Activated CD4-positive, alpha-beta memory T cell treated with anti-CD3 and anti-CD28 coated beads, Interleukin-2, amount 10 ng/mL, durations not matched to agents 7 days and 5 days (primary cell): ENCODE measurements around the gene NEU4. TPM values are rescaled to one million over a fixed set of nuclear protein-coding genes. Genes with fewer than 3 reads are reported as not detected.
"Not testable (repeated sequence)": the region's sequence is repeated elsewhere in the genome, so short reads cannot be mapped to it uniquely, and the experiment has no call there.

ENCODE experiments used
- CTCF ChIA-PET: fragments of 350-600 bp; sonication (Branson Sonifier 250); formaldehyde crosslinking; loops from one replicate; lab custom pipeline; 2021; ENCODE audit warnings: antibody characterized with exemption, inconsistent platforms; lab: Charles Lee
- POLR2A ChIA-PET: fragments of 350-600 bp; sonication (Branson Sonifier 250); formaldehyde crosslinking; loops from one replicate; lab custom pipeline; 2021; ENCODE audit warnings: antibody characterized with exemption; lab: Charles Lee
- DNase-seq: peaks from one replicate; pipeline ENCODE4 v3.0.0-alpha.2; 2020
- H3K27ac Mint-ChIP-seq: one replicate; pipeline ENCODE4 v1.8.0; 2021; ENCODE audit warnings: mild to moderate bottlenecking, mixed read lengths
- H3K27me3 Mint-ChIP-seq: one replicate; pipeline ENCODE4 v1.8.0; 2021; ENCODE audit warnings: mixed read lengths
- H3K36me3 Mint-ChIP-seq: one replicate; pipeline ENCODE4 v1.8.0; 2021; ENCODE audit warnings: low read depth, mixed read lengths
- H3K4me1 Mint-ChIP-seq: one replicate; pipeline ENCODE4 v1.8.0; 2021; ENCODE audit warnings: mixed read lengths
- H3K4me3 Mint-ChIP-seq: one replicate; pipeline ENCODE4 v1.8.0; 2021; ENCODE audit warnings: mild to moderate bottlenecking, mixed read lengths
- H3K9me3 Mint-ChIP-seq: one replicate; pipeline ENCODE4 v1.8.0; 2021; ENCODE audit warnings: mixed read lengths
- total RNA-seq, 2 experiments: library from RNA; stranded (reverse); gene quantifications; one replicate each; pipeline ENCODE4 v1.2.3, GENCODE V29; 2021

The NEU4 gene
- total RNA-seq, 2 experiments from 2014 or later = 0.38 to 0.43 TPM

DNA sequence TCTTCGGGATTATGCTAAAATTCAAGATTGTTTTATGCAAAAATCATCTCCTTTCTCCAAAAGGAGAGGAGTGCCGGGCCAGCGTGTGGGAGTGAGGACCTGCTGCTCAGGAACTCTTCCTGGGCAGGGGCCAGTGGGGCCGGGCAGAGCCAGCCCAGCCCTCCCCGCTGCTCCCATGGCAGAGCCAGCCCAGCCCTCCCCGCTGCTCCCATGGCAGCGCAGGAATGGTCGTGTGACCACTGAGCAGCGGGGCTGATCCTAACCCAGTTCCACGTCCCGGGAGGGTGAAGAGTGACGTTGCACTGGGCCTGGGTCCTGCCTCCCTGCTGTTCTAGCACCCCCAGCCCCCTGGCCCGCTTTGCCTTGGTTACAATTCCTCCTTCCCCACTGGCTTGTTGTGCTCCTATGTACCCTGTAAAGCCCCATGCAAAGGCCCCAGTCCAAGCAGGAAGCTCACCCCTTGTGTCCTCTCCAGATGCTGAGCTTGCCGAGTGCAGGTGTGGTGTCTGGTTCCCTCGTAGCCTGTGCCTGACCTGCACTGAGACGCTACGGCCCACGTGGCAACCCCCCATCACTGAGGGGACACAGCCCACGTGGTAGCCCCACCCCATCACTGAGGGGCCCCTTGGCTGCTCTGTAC, 11.4 kb upstream of the NEU4 start:
- CTCF ChIA-PET = no interaction called here
- Mint-ChIP-seq H3K9me3 (peaks cover 6% of the 10 kb centered on the region), H3K4me1 (no peaks in the 10 kb centered on the region), H3K27ac (no peak overlapping the region), H3K27me3 (peaks cover 3% of the 10 kb centered on the region), H3K4me3 (no peak overlapping the region), H3K36me3 (no peaks in the 10 kb centered on the region)
- POLR2A ChIA-PET = no interaction called here
- no peak for DNase-seq

DNA sequence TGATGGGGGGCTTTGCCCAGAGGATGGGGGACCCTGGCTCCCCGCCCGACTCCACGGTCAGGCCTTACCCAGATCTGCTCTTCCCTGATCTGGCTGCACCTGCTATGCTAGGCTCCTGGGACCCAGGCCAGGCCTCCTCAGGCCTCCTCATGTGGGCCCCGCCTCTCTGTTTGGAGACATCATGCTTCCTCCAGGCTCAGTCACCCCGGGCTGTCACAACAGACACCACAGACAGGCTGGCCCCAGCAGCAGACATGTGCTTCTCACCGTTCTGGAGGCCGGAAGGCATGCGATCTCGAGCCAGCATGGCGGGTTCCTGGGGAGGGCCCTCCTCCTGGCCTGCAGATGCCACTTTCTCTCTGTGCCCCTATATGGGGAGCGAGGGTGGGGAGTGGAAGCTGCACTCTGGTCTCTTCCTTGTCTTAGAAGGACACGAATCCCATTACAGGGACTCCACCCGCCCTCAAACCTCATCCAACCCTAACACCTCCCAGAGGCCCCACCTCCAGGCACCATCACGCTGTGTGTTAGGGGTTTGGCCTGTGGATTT, 10.8 kb upstream of the NEU4 start:
- no peak for DNase-seq
- Mint-ChIP-seq H3K4me1 (no peaks in the 10 kb centered on the region), H3K27ac (no peak overlapping the region), H3K27me3 (peaks cover 3% of the 10 kb centered on the region), H3K36me3 (no peaks in the 10 kb centered on the region), H3K4me3 (no peak overlapping the region), H3K9me3 (peaks cover 6% of the 10 kb centered on the region)
- ChIA-PET CTCF (no interaction called here), POLR2A (no interaction called here)

- DNase-seq = no peak
- no peaks in the 10 kb centered on the region for H3K36me3 Mint-ChIP-seq
- POLR2A ChIA-PET = no interaction called here
- CTCF ChIA-PET = no interaction called here
- no peak overlapping the region for H3K4me3 Mint-ChIP-seq
- no peaks in the 10 kb centered on the region for H3K9me3 Mint-ChIP-seq
- peaks cover 3% of the 10 kb centered on the region for H3K4me1 Mint-ChIP-seq
- peaks cover 3% of the 10 kb centered on the region for H3K27me3 Mint-ChIP-seq
- no peak overlapping the region for H3K27ac Mint-ChIP-seq
These were observed 10.1 kb upstream of the NEU4 start for GRCh38 chr2:241798631-241799521.

DNA sequence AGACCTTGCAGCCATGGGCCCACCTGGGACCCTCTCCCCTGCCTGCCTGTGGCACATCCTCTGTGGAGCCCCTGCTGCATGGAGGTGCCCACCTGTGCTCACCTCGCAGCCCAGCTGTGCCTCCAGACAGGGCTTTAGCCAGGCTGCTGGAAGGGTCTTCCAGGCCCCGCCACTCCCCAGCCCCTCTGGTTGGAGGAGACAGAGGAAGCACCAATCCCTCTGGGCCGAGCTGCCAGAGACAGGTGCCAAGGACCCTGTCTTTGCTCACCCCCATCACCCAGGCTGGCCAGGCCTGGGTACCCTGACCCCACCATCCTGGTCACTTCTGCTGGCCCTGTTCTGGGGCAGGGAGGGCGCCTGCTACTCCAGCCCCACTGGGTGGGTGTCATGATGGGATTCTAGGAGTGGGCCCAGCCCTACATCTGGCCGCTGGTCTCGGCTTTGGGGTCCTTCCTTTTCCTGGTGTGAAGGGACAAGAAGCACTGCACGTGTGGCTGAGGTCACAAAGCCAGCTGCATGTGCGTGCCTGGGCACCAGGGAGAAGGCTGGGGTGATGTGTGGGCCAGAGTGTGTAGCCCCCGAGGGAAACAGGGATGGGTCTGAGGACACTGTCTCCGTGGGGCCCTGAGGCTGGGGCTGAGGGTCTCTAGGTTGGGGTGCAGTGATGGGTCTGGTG, 9.3 kb upstream of the NEU4 start:
- Mint-ChIP-seq H3K4me1 (peaks cover 6% of the 10 kb centered on the region), H3K36me3 (no peaks in the 10 kb centered on the region), H3K27me3 (peaks cover 5% of the 10 kb centered on the region), H3K4me3 (no peak overlapping the region), H3K9me3 (no peaks in the 10 kb centered on the region), H3K27ac (no peak overlapping the region)
- peak; percentile 15 for DNase-seq
- CTCF ChIA-PET = no interaction called here
- POLR2A ChIA-PET = no interaction called here

- POLR2A ChIA-PET, CTCF ChIA-PET, H3K9me3 Mint-ChIP-seq, H3K4me3 Mint-ChIP-seq, H3K36me3 Mint-ChIP-seq, H3K27me3 Mint-ChIP-seq, H3K4me1 Mint-ChIP-seq, H3K27ac Mint-ChIP-seq, DNase-seq: not testable (repeated sequence)
These were observed 8.6 kb upstream of the NEU4 start for GRCh38 chr2:241800198-241800903.

DNA sequence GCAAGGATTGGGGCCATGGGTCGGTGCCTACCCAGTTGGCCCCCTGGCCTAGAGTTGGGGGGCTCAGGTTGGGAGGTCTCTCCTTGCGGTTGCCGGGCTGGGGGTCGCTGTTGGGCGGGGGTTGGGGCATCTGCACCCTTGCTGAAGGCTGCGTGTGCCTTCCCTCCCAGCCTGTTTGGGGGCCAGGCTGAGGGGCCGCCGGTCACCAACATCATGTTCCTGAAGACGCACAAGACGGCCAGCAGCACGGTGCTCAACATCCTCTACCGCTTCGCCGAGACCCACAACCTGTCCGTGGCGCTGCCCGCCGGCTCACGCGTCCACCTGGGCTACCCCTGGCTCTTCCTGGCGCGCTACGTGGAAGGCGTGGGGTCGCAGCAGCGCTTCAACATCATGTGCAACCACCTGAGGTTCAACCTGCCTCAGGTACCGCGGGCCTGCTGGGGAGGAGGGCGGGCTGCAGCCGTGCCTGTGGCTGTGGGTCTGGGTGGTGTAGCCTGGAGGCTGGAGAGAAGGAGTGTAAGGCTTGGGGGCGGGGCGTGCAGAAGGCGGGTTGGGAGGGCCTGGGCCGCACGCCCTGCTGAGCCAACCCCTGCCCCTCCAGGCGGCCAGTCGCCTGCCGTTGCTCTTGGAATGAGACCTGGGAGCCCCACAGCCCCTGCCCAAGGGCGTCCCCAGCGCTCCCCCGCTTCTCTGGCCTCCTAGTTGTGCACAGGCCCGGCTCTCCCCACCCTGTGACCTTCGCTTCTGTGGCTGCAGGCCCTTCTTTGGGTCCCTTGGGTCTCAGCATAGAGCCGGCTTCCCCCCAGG, 7.2 kb upstream of the NEU4 start:
- Mint-ChIP-seq H3K27ac (no peak overlapping the region), H3K4me1 (peaks cover 10% of the 10 kb centered on the region), H3K4me3 (no peak overlapping the region), H3K36me3 (no peaks in the 10 kb centered on the region), H3K27me3 (peaks cover 8% of the 10 kb centered on the region), H3K9me3 (no peaks in the 10 kb centered on the region)
- ChIA-PET POLR2A (no interaction called here), CTCF (no interaction called here)
- DNase-seq = no peak

- Mint-ChIP-seq H3K9me3 (no peaks in the 10 kb centered on the region), H3K27me3 (peaks cover 8% of the 10 kb centered on the region), H3K4me3 (no peak overlapping the region), H3K36me3 (no peaks in the 10 kb centered on the region), H3K4me1 (peaks cover 10% of the 10 kb centered on the region), H3K27ac (no peak overlapping the region)
- POLR2A ChIA-PET = interaction anchor here (1.0 kb wide), 1 partner anchor 66 kb away, joined by 3 read pairs; no protein-coding TSS in a partner anchor
- DNase-seq = no peak
- CTCF ChIA-PET = interaction anchor here (2.2 kb wide), 1 partner anchor 76 kb away, joined by 7 read pairs; no protein-coding TSS in a partner anchor
These were observed 6.3 kb upstream of the NEU4 start for GRCh38 chr2:241802421-241803318.

DNA sequence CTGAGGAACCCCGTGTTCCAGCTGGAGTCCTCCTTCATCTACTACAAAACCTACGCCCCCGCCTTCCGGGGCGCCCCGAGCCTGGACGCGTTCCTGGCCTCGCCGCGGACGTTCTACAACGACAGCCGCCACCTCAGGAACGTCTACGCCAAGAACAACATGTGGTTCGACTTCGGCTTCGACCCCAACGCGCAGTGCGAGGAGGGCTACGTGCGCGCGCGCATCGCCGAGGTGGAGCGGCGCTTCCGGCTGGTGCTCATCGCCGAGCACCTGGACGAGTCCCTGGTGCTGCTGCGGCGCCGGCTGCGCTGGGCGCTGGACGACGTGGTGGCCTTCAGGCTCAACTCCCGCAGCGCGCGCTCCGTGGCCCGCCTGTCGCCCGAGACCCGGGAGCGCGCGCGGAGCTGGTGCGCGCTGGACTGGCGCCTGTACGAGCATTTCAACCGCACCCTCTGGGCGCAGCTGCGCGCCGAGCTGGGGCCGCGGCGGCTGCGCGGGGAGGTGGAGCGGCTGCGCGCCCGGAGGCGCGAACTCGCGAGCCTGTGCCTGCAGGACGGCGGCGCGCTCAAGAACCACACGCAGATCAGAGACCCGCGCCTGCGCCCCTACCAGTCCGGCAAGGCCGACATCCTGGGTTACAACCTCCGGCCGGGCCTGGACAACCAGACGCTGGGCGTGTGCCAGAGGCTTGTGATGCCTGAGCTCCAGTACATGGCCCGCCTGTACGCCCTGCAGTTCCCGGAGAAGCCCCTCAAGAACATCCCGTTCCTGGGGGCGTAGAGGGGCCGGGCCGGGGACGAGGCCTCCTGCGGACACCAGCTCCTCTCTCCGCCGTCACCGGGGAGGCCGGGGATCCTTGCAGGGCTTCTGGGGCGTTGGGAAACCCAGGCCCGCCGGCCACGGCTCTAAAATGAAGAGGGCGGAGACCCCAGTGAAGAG, 5.3 kb upstream of the NEU4 start:
- peak; percentile 60 for DNase-seq
- Mint-ChIP-seq H3K4me1 (peaks cover 10% of the 10 kb centered on the region), H3K4me3 (peak overlapping the region; percentile 62), H3K9me3 (no peaks in the 10 kb centered on the region), H3K36me3 (no peaks in the 10 kb centered on the region), H3K27me3 (peaks cover 8% of the 10 kb centered on the region), H3K27ac (no peak overlapping the region)
- ChIA-PET POLR2A (interaction anchor here (1.0 to 1.9 kb wide), 5 partner anchors 19 to 65 kb away, joined by 3 to 9 read pairs (median 3); no protein-coding TSS in a partner anchor), CTCF (interaction anchor here (0.9 to 2.2 kb wide), 2 partner anchors 73 to 75 kb away, joined by 3 to 7 read pairs; no protein-coding TSS in a partner anchor)

- Mint-ChIP-seq H3K4me3 (peak overlapping the region; percentile 62), H3K27me3 (peaks cover 10% of the 10 kb centered on the region), H3K36me3 (no peaks in the 10 kb centered on the region), H3K4me1 (peaks cover 10% of the 10 kb centered on the region), H3K9me3 (no peaks in the 10 kb centered on the region), H3K27ac (no peak overlapping the region)
- POLR2A ChIA-PET = interaction anchor here (0.9 to 1.9 kb wide), 6 partner anchors 16 to 64 kb away, joined by 3 to 9 read pairs (median 3); no protein-coding TSS in a partner anchor
- DNase-seq = no peak
- CTCF ChIA-PET = interaction anchor here (2.2 kb wide), 1 partner anchor 74 kb away, joined by 7 read pairs; no protein-coding TSS in a partner anchor
These were observed 4.4 kb upstream of the NEU4 start for GRCh38 chr2:241804326-241805229.
